IMR-90 (cell line): Measurements from ENCODE around the gene NANS. TPM values are rescaled to one million over a fixed set of nuclear protein-coding genes. Genes with fewer than 3 reads are reported as not detected.

ENCODE experiments used
- ATAC-seq: fragments of 200-7000 bp; cut with Tn5 transposase; 2 replicates; pipeline ENCODE4 v1.9.1; 2020; ENCODE audit warnings: low read depth, mild to moderate bottlenecking, moderate library complexity
- BruUV-seq: library from RNA; stranded (reverse); fragments of 400-500 nt; replicated peaks from 2 replicates; lab custom pipeline; 2021; lab: Mats Ljungman, UMichigan
- CTCF ChIA-PET: fragments of 300-600 bp; formaldehyde crosslinking; extraction: SDS; loops from one replicate; lab custom pipeline; 2021; ENCODE audit warnings: antibody characterized with exemption; lab: Yijun Ruan, JAX
- POLR2A ChIA-PET: fragments of 300-600 bp; sonication (Branson Sonifier 250); formaldehyde crosslinking; loops from one replicate; lab custom pipeline; 2022; ENCODE audit warnings: antibody characterized with exemption; ENCODE audit not compliant: unreplicated experiment; lab: Charles Lee
- DNase-seq: peaks from one replicate; pipeline ENCODE4 v3.0.0; 2013
- H2AFZ ChIP-seq: replicated peaks from 2 replicates; pipeline ENCODE3; 2013; ENCODE audit warnings: low read length, mild to moderate bottlenecking; ENCODE audit not compliant: poor library complexity
- H2AK5ac ChIP-seq: 2 replicates; pipeline ENCODE4 v1.6.1; 2013; ENCODE audit warnings: low read depth, low read length, inconsistent platforms
- H2AK9ac ChIP-seq: replicated peaks from 2 replicates; pipeline ENCODE3; 2013; ENCODE audit warnings: mild to moderate bottlenecking, low read depth, low read length, moderate library complexity; ENCODE audit not compliant: poor library complexity
- H2BK120ac ChIP-seq: 2 replicates; pipeline ENCODE4 v1.6.1; 2013; ENCODE audit warnings: low read depth, low read length, inconsistent platforms
- H2BK15ac ChIP-seq: 3 replicates; pipeline ENCODE4 v1.6.1; 2013; ENCODE audit warnings: low read depth, low read length, inconsistent platforms
- H2BK20ac ChIP-seq: 2 replicates; pipeline ENCODE4 v1.6.1; 2013; ENCODE audit warnings: low read depth, mild to moderate bottlenecking, inconsistent platforms, low read length, moderate library complexity
- H2BK5ac ChIP-seq: 2 replicates; pipeline ENCODE4 v1.6.1; 2013; ENCODE audit warnings: mild to moderate bottlenecking, low read depth, low read length, inconsistent platforms; ENCODE audit not compliant: poor library complexity, severe bottlenecking
- H3K14ac ChIP-seq: replicated peaks from 2 replicates; pipeline ENCODE4 v1.6.1; 2013; ENCODE audit warnings: low read depth, low read length, inconsistent platforms
- H3K18ac ChIP-seq: 2 replicates; pipeline ENCODE4 v1.6.1; 2013; ENCODE audit warnings: low read depth, low read length, control low read depth
- H3K23ac ChIP-seq: 2 replicates; pipeline ENCODE4 v1.6.1; 2013; ENCODE audit warnings: low read depth, low read length, inconsistent platforms
- H3K27ac ChIP-seq: 2 replicates; pipeline ENCODE4 v1.5.1; 2013; ENCODE audit warnings: mild to moderate bottlenecking, control low read depth, low read length; ENCODE audit not compliant: insufficient read depth
- H3K27me3 ChIP-seq: 2 replicates; pipeline ENCODE4 v1.6.1; 2013; ENCODE audit warnings: low read length; ENCODE audit not compliant: control insufficient read depth, insufficient read depth
- H3K36me3 ChIP-seq: 2 replicates; pipeline ENCODE4 v1.6.1; 2013; ENCODE audit warnings: low read length, mixed read lengths; ENCODE audit not compliant: control insufficient read depth, insufficient read depth
- H3K4ac ChIP-seq: 2 replicates; pipeline ENCODE4 v1.6.1; 2013; ENCODE audit warnings: low read depth, low read length, inconsistent platforms
- H3K4me1 ChIP-seq: 2 replicates; pipeline ENCODE4 v1.6.1; 2013; ENCODE audit warnings: low read length, mixed read lengths; ENCODE audit not compliant: control insufficient read depth, insufficient read depth
- H3K4me2 ChIP-seq: 2 replicates; pipeline ENCODE4 v1.6.1; 2013; ENCODE audit warnings: low read depth, mild to moderate bottlenecking, control low read depth, low read length, moderate library complexity
- H3K4me3 ChIP-seq: 2 replicates; pipeline ENCODE4 v1.5.1; 2013; ENCODE audit warnings: low read depth, mild to moderate bottlenecking, control low read depth, low read length, moderate library complexity; ENCODE audit not compliant: insufficient read depth
- H3K56ac ChIP-seq: 2 replicates; pipeline ENCODE4 v1.6.1; 2013; ENCODE audit warnings: low read length, inconsistent platforms; ENCODE audit not compliant: insufficient read depth; ENCODE audit errors: extremely low read depth
- H3K79me1 ChIP-seq, 2 experiments: 2 replicates each; pipeline ENCODE4 v1.6.1; 2013; ENCODE audit warnings: low read length in 2 of 2, inconsistent platforms in 1 of 2, low read depth in 1 of 2
- H3K9ac ChIP-seq: 2 replicates; pipeline ENCODE4 v1.6.1; 2013; ENCODE audit warnings: low read depth, low read length, control low read depth
- H3K9me1 ChIP-seq: 2 replicates; pipeline ENCODE4 v1.6.1; 2013; ENCODE audit warnings: low read length, inconsistent platforms; ENCODE audit not compliant: insufficient read depth
- H3K9me3 ChIP-seq: 2 replicates; pipeline ENCODE4 v1.6.1; 2013; ENCODE audit warnings: low read length; ENCODE audit not compliant: control insufficient read depth, insufficient read depth
- H4K20me1 ChIP-seq: 2 replicates; pipeline ENCODE4 v1.6.1; 2013; ENCODE audit warnings: low read length, inconsistent platforms; ENCODE audit not compliant: insufficient read depth
- H4K5ac ChIP-seq: 2 replicates; pipeline ENCODE4 v1.6.1; 2013; ENCODE audit warnings: mild to moderate bottlenecking, low read depth, low read length, control low read depth
- H4K8ac ChIP-seq, 2 experiments: 2 replicates each; pipeline ENCODE4 v1.6.1; 2013; ENCODE audit warnings: low read depth in 2 of 2, low read length in 2 of 2, control low read depth in 1 of 2, inconsistent platforms in 1 of 2
- H4K91ac ChIP-seq: 2 replicates; pipeline ENCODE4 v1.6.1; 2013; ENCODE audit warnings: low read depth, low read length, inconsistent platforms; ENCODE audit not compliant: insufficient read depth
- BHLHE40 ChIP-seq: fragments of 150-350 bp; IDR thresholded peaks from 2 replicates; pipeline ENCODE4 v1.6.1; 2016; ENCODE audit warnings: mild to moderate bottlenecking, low read depth, low read length
- CEBPB ChIP-seq: IDR thresholded peaks from 2 replicates; pipeline ENCODE4 v1.6.1; 2012; ENCODE audit warnings: low read depth, low read length, improper control_type of control experiment
- CHD1 ChIP-seq: IDR thresholded peaks from 2 replicates; pipeline ENCODE4 v1.6.1; 2012; ENCODE audit warnings: low read depth, low read length, improper control_type of control experiment
- FOS ChIP-seq: fragments of 150-350 bp; IDR thresholded peaks from 2 replicates; pipeline ENCODE4 v1.6.1; 2016; ENCODE audit warnings: low read depth, low read length
- MAFK ChIP-seq: IDR thresholded peaks from 2 replicates; pipeline ENCODE4 v1.6.1; 2012; ENCODE audit warnings: low read depth, low read length, improper control_type of control experiment
- MAZ ChIP-seq: IDR thresholded peaks from 2 replicates; pipeline ENCODE4 v1.6.1; 2012; ENCODE audit warnings: low read depth, mild to moderate bottlenecking, low read length, improper control_type of control experiment, moderate library complexity, borderline replicate concordance
- MXI1 ChIP-seq: IDR thresholded peaks from 2 replicates; pipeline ENCODE4 v1.6.1; 2012; ENCODE audit warnings: low read depth, mild to moderate bottlenecking, low read length, moderate library complexity, borderline replicate concordance
- NFE2L2 ChIP-seq: fragments of 150-350 bp; IDR thresholded peaks from 2 replicates; pipeline ENCODE4 v1.6.1; 2016; ENCODE audit warnings: low read depth, mild to moderate bottlenecking, low read length
- POLR2A ChIP-seq: IDR thresholded peaks from 2 replicates; pipeline ENCODE4 v1.6.1; 2012; ENCODE audit warnings: mild to moderate bottlenecking, low read depth, low read length
- RAD21 ChIP-seq: IDR thresholded peaks from 2 replicates; pipeline ENCODE4 v1.6.1; 2012; ENCODE audit warnings: low read length, improper control_type of control experiment
- RCOR1 ChIP-seq: IDR thresholded peaks from 2 replicates; pipeline ENCODE4 v1.6.1; 2012; ENCODE audit warnings: mild to moderate bottlenecking, low read length, improper control_type of control experiment; ENCODE audit not compliant: insufficient replicate concordance
- RFX5 ChIP-seq: IDR thresholded peaks from 2 replicates; pipeline ENCODE4 v1.8.0; 2012; ENCODE audit warnings: low read depth, mild to moderate bottlenecking, low read length, moderate library complexity
- SMC3 ChIP-seq: fragments of 150-350 bp; IDR thresholded peaks from 2 replicates; pipeline ENCODE4 v1.6.1; 2016; ENCODE audit warnings: low read depth, mild to moderate bottlenecking, antibody characterized with exemption, low read length, moderate library complexity
- WGBS, 2 experiments: methylation state at CpG; one replicate each; pipeline versions ENCODE4 v1.1.5 to v1.1.7; 2013; ENCODE audit warnings: missing lambda C conversion rate in 2 of 2; ENCODE audit not compliant: insufficient read length in 1 of 2; ENCODE audit errors: extremely low coverage in 2 of 2; 5-methylcytosine and 5-hydroxymethylcytosine counted together
- dilution Hi-C: fragments of 300-500 bp; cut with HindIII; formaldehyde crosslinking; loops from one replicate; pipeline ENCODE4 v1.14.3; 2018; ENCODE audit warnings: low sequenced_read_pairs; ENCODE audit not compliant: unreplicated experiment
- in situ Hi-C: fragments of 300-500 bp; cut with MboI; formaldehyde crosslinking; loops from 3 replicates; pipeline ENCODE4 v1.14.3; 2019; ENCODE audit warnings: low sequenced_read_pairs, inconsistent platforms, mixed read lengths
- intact Hi-C: fragments of 100-400 bp; cut with micrococcal nuclease; formaldehyde crosslinking; loops from 2 replicates; pipeline ENCODE4 v1.10.0; 2022
- polyA plus RNA-seq, 3 experiments: library from polyadenylated mRNA; depleted of rRNA; stranded (reverse); fragments of >200 nt; gene quantifications; 2 replicates each; pipeline ENCODE4 v1.2.3, GENCODE V29; 2012; ENCODE audit warnings: low replicate concordance in 1 of 3
- total RNA-seq: library from RNA; depleted of rRNA; stranded (reverse); fragments of >200 nt; gene quantifications from 2 replicates; pipeline ENCODE4 v1.2.3, GENCODE V29; 2012
- TF ChIP-seq, protein P1 (sequence below): fragments of 150-350 bp; IDR thresholded peaks from 2 replicates; pipeline ENCODE4 v1.6.1; 2017; ENCODE audit warnings: mild to moderate bottlenecking, antibody characterized with exemption, low read length, low read depth
- TF ChIP-seq, protein P2 (sequence below): fragments of 150-350 bp; IDR thresholded peaks from 2 replicates; pipeline ENCODE4 v1.6.1; 2016; ENCODE audit warnings: low read depth, mild to moderate bottlenecking, low read length, moderate library complexity, borderline replicate concordance
- TF ChIP-seq, protein P3 (sequence below): conservative IDR thresholded peaks from 2 replicates; pipeline ENCODE4 v1.5.1; 2012; ENCODE audit warnings: mild to moderate bottlenecking, low read depth, low read length, improper control_type of control experiment

The NANS gene
- total and polyA plus RNA-seq, 2 of the 4 experiments (the other 2 are of a cell fraction): 210 to 306 TPM

DNA sequence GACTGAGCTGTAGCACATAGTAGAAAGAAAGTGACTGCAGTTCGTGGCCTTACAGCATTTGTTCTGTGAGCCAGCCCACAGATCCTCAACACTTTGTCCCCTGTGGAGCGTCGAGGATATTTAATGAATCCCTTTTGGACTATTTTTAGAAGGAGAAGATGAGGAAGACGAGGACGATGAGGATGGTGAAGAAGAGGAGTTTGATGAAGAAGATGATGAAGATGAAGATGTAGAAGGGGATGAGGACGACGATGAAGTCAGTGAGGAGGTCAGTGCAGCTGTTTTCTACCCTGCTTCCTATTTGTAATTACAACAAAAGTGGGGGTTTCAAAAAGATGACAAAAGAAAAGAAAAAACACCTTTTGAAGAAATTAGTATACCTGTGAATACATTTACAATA, 45.4 kb upstream of the NANS start:
- no peaks in the 10 kb centered on the region for H3K9me3 ChIP-seq
- H3K9me1 ChIP-seq: peaks cover 8% of the 10 kb centered on the region
- H3K9ac ChIP-seq: no peak overlapping the region
- no peak overlapping the region for H3K27ac ChIP-seq
- intact Hi-C loops: no loop called here
- no peak overlapping the region for H3K23ac ChIP-seq
- peaks cover 65% of the 10 kb centered on the region for H3K36me3 ChIP-seq
- H4K5ac ChIP-seq: no peak overlapping the region
- TF ChIP-seq MAFK (no peak), MXI1 (no peak), FOS (no peak), SMC3 (no peak), MAZ (no peak), NFE2L2 (no peak), RAD21 (no peak), POLR2A (no peak), RFX5 (no peak), BHLHE40 (no peak), CEBPB (no peak), CHD1 (no peak), RCOR1 (no peak)
- TF ChIP-seq, protein P1, sequence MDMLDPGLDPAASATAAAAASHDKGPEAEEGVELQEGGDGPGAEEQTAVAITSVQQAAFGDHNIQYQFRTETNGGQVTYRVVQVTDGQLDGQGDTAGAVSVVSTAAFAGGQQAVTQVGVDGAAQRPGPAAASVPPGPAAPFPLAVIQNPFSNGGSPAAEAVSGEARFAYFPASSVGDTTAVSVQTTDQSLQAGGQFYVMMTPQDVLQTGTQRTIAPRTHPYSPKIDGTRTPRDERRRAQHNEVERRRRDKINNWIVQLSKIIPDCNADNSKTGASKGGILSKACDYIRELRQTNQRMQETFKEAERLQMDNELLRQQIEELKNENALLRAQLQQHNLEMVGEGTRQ: no peak
- TF ChIP-seq, protein P2, sequence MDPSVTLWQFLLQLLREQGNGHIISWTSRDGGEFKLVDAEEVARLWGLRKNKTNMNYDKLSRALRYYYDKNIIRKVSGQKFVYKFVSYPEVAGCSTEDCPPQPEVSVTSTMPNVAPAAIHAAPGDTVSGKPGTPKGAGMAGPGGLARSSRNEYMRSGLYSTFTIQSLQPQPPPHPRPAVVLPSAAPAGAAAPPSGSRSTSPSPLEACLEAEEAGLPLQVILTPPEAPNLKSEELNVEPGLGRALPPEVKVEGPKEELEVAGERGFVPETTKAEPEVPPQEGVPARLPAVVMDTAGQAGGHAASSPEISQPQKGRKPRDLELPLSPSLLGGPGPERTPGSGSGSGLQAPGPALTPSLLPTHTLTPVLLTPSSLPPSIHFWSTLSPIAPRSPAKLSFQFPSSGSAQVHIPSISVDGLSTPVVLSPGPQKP: no peak
- TF ChIP-seq, protein P3, sequence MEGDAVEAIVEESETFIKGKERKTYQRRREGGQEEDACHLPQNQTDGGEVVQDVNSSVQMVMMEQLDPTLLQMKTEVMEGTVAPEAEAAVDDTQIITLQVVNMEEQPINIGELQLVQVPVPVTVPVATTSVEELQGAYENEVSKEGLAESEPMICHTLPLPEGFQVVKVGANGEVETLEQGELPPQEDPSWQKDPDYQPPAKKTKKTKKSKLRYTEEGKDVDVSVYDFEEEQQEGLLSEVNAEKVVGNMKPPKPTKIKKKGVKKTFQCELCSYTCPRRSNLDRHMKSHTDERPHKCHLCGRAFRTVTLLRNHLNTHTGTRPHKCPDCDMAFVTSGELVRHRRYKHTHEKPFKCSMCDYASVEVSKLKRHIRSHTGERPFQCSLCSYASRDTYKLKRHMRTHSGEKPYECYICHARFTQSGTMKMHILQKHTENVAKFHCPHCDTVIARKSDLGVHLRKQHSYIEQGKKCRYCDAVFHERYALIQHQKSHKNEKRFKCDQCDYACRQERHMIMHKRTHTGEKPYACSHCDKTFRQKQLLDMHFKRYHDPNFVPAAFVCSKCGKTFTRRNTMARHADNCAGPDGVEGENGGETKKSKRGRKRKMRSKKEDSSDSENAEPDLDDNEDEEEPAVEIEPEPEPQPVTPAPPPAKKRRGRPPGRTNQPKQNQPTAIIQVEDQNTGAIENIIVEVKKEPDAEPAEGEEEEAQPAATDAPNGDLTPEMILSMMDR: no peak
- ChIA-PET POLR2A (no interaction called here), CTCF (no interaction called here)
- H2AK5ac ChIP-seq: no peak overlapping the region
- no peak overlapping the region for H2AFZ ChIP-seq
- no peak overlapping the region for H4K8ac ChIP-seq
- DNase-seq (no peak), ATAC-seq (no peak)
- H2BK20ac ChIP-seq: no peak overlapping the region
- no peak overlapping the region for H3K18ac ChIP-seq
- H4K20me1 ChIP-seq: peaks cover 28% of the 10 kb centered on the region
- dilution Hi-C loops: no loop called here
- in situ Hi-C loops: no loop called here
- peaks cover 43 to 64% of the 10 kb centered on the region in 2 experiments for H3K79me1 ChIP-seq
- H4K91ac ChIP-seq: no peak overlapping the region
- H3K56ac ChIP-seq: no peak overlapping the region
- H3K4me3 ChIP-seq: no peak overlapping the region
- no peak overlapping the region for H3K4me2 ChIP-seq
- BruUV-seq: no TSS peak
- no peak overlapping the region for H3K14ac ChIP-seq
- H3K4ac ChIP-seq: no peak overlapping the region
- H3K27me3 ChIP-seq: no peaks in the 10 kb centered on the region
- peaks cover 3% of the 10 kb centered on the region; the same call in 1 of the 2 replicates for H3K4me1 ChIP-seq
- 98% methylated on average over 4 of the region's 7 CpGs; no CpG with 5 or more reads in 1 of the 2 experiments for WGBS, 2 experiments
- H2BK5ac ChIP-seq: no peak overlapping the region
- H2BK120ac ChIP-seq: no peak overlapping the region
- no peak overlapping the region for H2AK9ac ChIP-seq
- H2BK15ac ChIP-seq: no peak overlapping the region
